Vagina (tissue), 2 donors: ENCODE measurements around the gene KCND2. TPM values are rescaled to one million over a fixed set of nuclear protein-coding genes. Genes with fewer than 3 reads are reported as not detected.

Experiments
- DNase-seq, 2 donors: peaks; one replicate each; pipeline ENCODE4 v3.0.0-alpha.2; 2017; ENCODE audit errors: extremely low spot score in 2 of 2
- H3K27ac ChIP-seq: fragments of 200-600 bp; sonication (generic); one replicate; pipeline ENCODE4 v1.5.1; 2019
- H3K27me3 ChIP-seq: fragments of 200-600 bp; sonication (generic); one replicate; pipeline ENCODE4 v1.5.1; 2019
- H3K36me3 ChIP-seq, 2 donors: fragments of 200-600 bp; sonication (generic); one replicate each; pipeline ENCODE4 v1.5.1; 2017 to 2019
- H3K4me1 ChIP-seq: fragments of 200-600 bp; sonication (generic); one replicate; pipeline ENCODE4 v1.5.1; 2019
- H3K4me3 ChIP-seq, 2 donors: fragments of 200-600 bp; sonication (generic); 1 replicate in 1 of 2; 2 replicates in 1 of 2; pipeline ENCODE4 v1.5.1; 2016 to 2019
- H3K9me3 ChIP-seq: fragments of 200-600 bp; sonication (generic); one replicate; pipeline ENCODE4 v1.5.1; 2019
- POLR2A ChIP-seq, 2 donors: fragments of 450-650 bp; IDR thresholded peaks; one replicate each; pipeline ENCODE4 v1.6.1; 2017; ENCODE audit warnings: antibody characterized with exemption in 2 of 2, mild to moderate bottlenecking in 2 of 2, moderate library complexity in 2 of 2
- POLR2AphosphoS5 ChIP-seq, 2 donors: sonication (generic); formaldehyde crosslinking; IDR thresholded peaks; one replicate each; pipeline ENCODE4 v1.9.0; 2017; ENCODE audit warnings: antibody characterized with exemption in 2 of 2, mild to moderate bottlenecking in 2 of 2, low read depth in 1 of 2; ENCODE audit not compliant: insufficient read depth in 1 of 2
- intact Hi-C: fragments of 100-400 bp; cut with DNase I; formaldehyde crosslinking; loops from one replicate; pipeline ENCODE4 v1.15.1; 2023
- total RNA-seq: library from RNA; depleted of rRNA; stranded (reverse); fragments of >200 nt; gene quantifications from one replicate; pipeline ENCODE4 v1.2.3, GENCODE V29; 2016
- TF ChIP-seq, protein P1 (sequence below), 3 experiments: fragments of 450-650 bp in 2 of 3; fragments of 200-600 bp in 1 of 3; sonication (generic) in 1 of 3; IDR thresholded peaks; one replicate each; pipeline ENCODE4 v1.5.1; 2017 to 2019; ENCODE audit warnings: antibody characterized with exemption in 3 of 3, mild to moderate bottlenecking in 2 of 3, moderate library complexity in 2 of 3

KCND2 gene
- total RNA-seq, 1 donor from 2014 or later = 3.7 TPM

DNA sequence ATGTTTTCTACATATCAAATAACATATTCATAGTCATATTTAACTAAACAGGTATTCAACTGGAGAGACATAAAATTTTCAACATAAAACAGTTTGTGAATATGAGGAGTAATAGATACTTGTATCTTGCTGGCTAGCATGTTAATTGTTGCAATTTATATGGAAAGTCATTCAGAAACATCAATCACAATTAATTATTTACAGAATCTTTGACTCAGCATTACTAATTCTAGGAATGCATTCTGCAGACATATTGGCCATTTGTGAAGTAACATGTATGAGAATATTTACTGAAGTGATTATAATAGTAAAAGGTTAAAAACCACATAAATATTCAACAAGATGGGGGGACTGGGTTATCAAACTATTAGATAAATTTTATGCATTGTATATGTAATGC is 381.3 kb downstream of the KCND2 start:
- no peaks in the 10 kb centered on the region for H3K4me1 ChIP-seq
- no peaks in the 10 kb centered on the region for H3K27me3 ChIP-seq
- intact Hi-C loops = no loop called here
- H3K4me3 ChIP-seq = no peak overlapping the region
- H3K36me3 ChIP-seq = no peaks in the 10 kb centered on the region
- H3K9me3 ChIP-seq = no peaks in the 10 kb centered on the region
- TF ChIP-seq POLR2AphosphoS5 (IDR thresholded peaks at IDR 0.05; ENCODE audit: insufficient read depth in 1 of 2, low read depth in 1 of 2) (no peak), POLR2A (IDR thresholded peaks at IDR 0.05) (no peak)
- TF ChIP-seq, protein P1, sequence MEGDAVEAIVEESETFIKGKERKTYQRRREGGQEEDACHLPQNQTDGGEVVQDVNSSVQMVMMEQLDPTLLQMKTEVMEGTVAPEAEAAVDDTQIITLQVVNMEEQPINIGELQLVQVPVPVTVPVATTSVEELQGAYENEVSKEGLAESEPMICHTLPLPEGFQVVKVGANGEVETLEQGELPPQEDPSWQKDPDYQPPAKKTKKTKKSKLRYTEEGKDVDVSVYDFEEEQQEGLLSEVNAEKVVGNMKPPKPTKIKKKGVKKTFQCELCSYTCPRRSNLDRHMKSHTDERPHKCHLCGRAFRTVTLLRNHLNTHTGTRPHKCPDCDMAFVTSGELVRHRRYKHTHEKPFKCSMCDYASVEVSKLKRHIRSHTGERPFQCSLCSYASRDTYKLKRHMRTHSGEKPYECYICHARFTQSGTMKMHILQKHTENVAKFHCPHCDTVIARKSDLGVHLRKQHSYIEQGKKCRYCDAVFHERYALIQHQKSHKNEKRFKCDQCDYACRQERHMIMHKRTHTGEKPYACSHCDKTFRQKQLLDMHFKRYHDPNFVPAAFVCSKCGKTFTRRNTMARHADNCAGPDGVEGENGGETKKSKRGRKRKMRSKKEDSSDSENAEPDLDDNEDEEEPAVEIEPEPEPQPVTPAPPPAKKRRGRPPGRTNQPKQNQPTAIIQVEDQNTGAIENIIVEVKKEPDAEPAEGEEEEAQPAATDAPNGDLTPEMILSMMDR (IDR thresholded peaks at IDR 0.05) = no peak
- H3K27ac ChIP-seq = no peak overlapping the region
- DNase-seq = no peak

DNA sequence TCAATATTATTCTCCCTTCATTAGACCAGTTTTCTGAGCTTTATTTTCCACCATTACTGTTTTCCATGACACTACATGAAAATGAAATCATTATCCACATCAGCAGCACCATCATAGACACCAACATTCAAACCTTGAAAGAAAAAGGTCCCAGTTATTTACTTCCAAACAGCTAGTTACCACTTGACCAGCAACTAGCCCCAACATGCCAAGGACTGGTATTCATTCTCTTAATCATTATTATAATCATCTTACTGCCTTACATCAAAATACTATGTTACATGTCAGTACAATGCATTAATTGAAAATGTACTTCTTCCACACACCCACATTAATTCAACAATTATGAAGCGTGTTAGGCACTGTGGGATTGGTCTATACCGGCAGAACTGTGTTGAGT is 385.5 kb downstream of the KCND2 start:
- no peak for DNase-seq
- H3K36me3 ChIP-seq = no peaks in the 10 kb centered on the region
- no peaks in the 10 kb centered on the region for H3K9me3 ChIP-seq
- no peak overlapping the region for H3K27ac ChIP-seq
- H3K27me3 ChIP-seq = no peaks in the 10 kb centered on the region
- no peak overlapping the region for H3K4me3 ChIP-seq
- intact Hi-C loops = no loop called here
- TF ChIP-seq, protein P1 (IDR thresholded peaks at IDR 0.05) = no peak
- no peak for TF ChIP-seq POLR2A (IDR thresholded peaks at IDR 0.05)
- no peak for TF ChIP-seq POLR2AphosphoS5 (IDR thresholded peaks at IDR 0.05; ENCODE audit: insufficient read depth in 1 of 2, low read depth in 1 of 2)
- no peaks in the 10 kb centered on the region for H3K4me1 ChIP-seq

DNA sequence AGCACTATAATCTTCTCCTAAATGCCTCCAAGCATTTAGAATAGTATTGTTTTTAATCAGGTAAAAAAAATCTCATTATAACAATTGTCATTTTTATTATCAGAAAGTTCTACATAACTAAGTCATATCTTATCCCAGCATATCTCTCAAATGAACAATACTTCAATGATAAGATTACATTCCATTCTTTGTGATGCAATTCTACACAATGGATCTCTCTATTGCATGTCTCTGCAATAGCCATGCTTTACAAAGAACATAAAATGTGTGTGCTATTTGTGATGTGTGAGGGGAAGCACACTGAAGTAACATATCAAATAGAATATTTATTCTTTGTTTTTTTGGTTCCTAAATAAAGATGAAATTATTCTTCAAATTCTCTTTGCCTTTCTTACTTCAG is 389.3 kb downstream of the KCND2 start:
- H3K36me3 ChIP-seq = no peaks in the 10 kb centered on the region
- no peak for DNase-seq
- H3K27ac ChIP-seq = no peak overlapping the region
- intact Hi-C loops = no loop called here
- TF ChIP-seq POLR2A (IDR thresholded peaks at IDR 0.05) (no peak), POLR2AphosphoS5 (IDR thresholded peaks at IDR 0.05; ENCODE audit: insufficient read depth in 1 of 2, low read depth in 1 of 2) (no peak)
- TF ChIP-seq, protein P1 (IDR thresholded peaks at IDR 0.05) = no peak
- no peak overlapping the region for H3K4me3 ChIP-seq
- H3K9me3 ChIP-seq = no peaks in the 10 kb centered on the region
- H3K4me1 ChIP-seq = no peaks in the 10 kb centered on the region
- no peaks in the 10 kb centered on the region for H3K27me3 ChIP-seq

- Histone ChIP-seq H3K4me1 (no peaks in the 10 kb centered on the region), H3K27me3 (no peaks in the 10 kb centered on the region), H3K36me3 (no peaks in the 10 kb centered on the region), H3K4me3 (no peak overlapping the region), H3K27ac (no peak overlapping the region), H3K9me3 (no peaks in the 10 kb centered on the region)
- intact Hi-C loops = no loop called here
- no peak for DNase-seq
- TF ChIP-seq POLR2A (IDR thresholded peaks at IDR 0.05) (no peak), POLR2AphosphoS5 (IDR thresholded peaks at IDR 0.05; ENCODE audit: insufficient read depth in 1 of 2, low read depth in 1 of 2) (no peak)
- TF ChIP-seq, protein P1 (IDR thresholded peaks at IDR 0.05) = no peak
These were observed 392.1 kb downstream of the KCND2 start for GRCh38 chr7:120665068-120665467.

GRCh38 chr7:120675076-120675475 is 402.1 kb downstream of the KCND2 start:
- Histone ChIP-seq H3K36me3 (no peaks in the 10 kb centered on the region), H3K4me1 (no peaks in the 10 kb centered on the region), H3K27me3 (no peaks in the 10 kb centered on the region), H3K27ac (no peak overlapping the region), H3K4me3 (no peak overlapping the region), H3K9me3 (no peaks in the 10 kb centered on the region)
- no peak for TF ChIP-seq POLR2AphosphoS5 (IDR thresholded peaks at IDR 0.05; ENCODE audit: insufficient read depth in 1 of 2, low read depth in 1 of 2)
- TF ChIP-seq, protein P1 (IDR thresholded peaks at IDR 0.05) = no peak
- TF ChIP-seq POLR2A (IDR thresholded peaks at IDR 0.05) = no peak
- intact Hi-C loops = no loop called here
- no peak for DNase-seq
